LNCaP clone FGC (cell line): ENCODE data around the gene C2CD5.

Source experiments
- DNase-seq: peaks from one replicate; pipeline ENCODE4 v3.0.0-alpha.2; 2011; ENCODE audit warnings: low read depth
- H3K4me3 ChIP-seq: 2 replicates; pipeline ENCODE4 v1.5.1; 2011; ENCODE audit warnings: mild to moderate bottlenecking, low read depth, low read length, control low read depth
- TF ChIP-seq, protein P1 (sequence below): IDR thresholded peaks from 2 replicates; pipeline ENCODE4 v1.5.1; 2012; ENCODE audit warnings: mild to moderate bottlenecking; ENCODE audit not compliant: control insufficient read depth, insufficient read depth; ENCODE audit errors: extremely low read depth

The C2CD5 gene

DNA sequence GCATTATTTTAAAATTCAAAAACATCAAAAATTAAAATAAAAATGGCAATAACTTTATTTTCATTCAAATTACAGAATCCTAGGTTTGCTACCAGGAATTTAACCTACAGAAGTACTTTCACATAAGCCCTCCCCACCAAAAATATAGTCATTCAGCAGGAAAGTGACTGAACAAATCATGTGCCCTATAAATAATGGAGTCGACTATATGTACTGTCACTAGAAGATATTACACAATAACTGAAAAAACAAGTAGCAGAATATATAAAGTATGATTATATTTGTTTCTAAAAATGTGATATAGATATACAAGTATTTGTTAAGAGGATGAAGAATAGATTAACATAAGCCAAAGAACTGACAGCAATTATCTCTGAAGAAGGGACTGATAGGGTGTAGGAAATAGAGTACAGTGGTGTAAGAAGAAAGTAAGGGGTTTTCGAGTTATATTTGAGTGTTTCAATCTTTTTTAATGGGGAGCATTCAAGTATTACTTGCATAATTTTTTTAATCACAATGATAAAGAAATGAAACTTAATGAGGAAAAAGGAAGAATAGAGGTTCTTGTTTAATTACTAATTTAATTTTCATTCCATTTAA, 7.9 kb downstream of the C2CD5 start:
- TF ChIP-seq, protein P1, sequence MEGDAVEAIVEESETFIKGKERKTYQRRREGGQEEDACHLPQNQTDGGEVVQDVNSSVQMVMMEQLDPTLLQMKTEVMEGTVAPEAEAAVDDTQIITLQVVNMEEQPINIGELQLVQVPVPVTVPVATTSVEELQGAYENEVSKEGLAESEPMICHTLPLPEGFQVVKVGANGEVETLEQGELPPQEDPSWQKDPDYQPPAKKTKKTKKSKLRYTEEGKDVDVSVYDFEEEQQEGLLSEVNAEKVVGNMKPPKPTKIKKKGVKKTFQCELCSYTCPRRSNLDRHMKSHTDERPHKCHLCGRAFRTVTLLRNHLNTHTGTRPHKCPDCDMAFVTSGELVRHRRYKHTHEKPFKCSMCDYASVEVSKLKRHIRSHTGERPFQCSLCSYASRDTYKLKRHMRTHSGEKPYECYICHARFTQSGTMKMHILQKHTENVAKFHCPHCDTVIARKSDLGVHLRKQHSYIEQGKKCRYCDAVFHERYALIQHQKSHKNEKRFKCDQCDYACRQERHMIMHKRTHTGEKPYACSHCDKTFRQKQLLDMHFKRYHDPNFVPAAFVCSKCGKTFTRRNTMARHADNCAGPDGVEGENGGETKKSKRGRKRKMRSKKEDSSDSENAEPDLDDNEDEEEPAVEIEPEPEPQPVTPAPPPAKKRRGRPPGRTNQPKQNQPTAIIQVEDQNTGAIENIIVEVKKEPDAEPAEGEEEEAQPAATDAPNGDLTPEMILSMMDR, result no peak
- DNase-seq, result no peak
- no peak overlapping the region for H3K4me3 ChIP-seq

DNA sequence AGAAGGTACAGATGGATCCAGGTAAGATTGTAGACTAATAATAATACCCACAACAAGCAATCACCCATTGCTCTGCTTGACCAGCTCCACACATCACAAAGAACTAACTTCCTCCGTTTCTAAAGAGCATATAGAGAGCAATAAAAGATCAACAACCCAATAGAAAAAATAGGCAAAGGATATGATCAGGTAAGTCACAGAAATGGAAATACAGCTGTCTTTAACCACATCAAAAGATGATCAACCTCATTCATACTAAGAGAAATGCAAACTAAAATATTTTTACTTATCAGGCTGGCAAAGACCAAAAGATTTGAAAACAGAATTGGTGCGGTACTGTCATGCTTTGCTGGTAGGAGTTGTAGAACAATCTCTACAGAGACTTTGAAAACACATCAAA, 8.9 kb downstream of the C2CD5 start:
- no peak for DNase-seq
- TF ChIP-seq, protein P1, result no peak
- H3K4me3 ChIP-seq, result no peak overlapping the region

DNA sequence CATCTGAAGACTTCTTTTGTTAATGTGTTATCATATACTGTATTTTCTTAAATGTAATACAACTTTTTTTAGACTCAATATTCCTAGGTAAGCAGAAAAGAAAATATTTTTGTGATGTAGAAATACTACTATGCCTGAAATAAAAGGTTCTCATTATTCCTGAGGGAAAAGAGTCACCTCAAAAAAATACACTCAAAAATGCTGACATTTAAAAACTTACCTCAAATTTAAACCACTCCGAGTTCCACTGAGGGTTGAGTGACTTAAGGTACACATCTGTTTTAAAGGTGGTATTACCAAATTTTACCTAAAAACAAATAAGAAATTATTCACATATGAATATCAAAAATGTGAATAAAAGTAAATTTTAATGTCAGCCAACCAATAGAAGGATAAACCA, 9.3 kb downstream of the C2CD5 start:
- no peak for DNase-seq
- H3K4me3 ChIP-seq, result no peak overlapping the region
- TF ChIP-seq, protein P1, result no peak

DNA sequence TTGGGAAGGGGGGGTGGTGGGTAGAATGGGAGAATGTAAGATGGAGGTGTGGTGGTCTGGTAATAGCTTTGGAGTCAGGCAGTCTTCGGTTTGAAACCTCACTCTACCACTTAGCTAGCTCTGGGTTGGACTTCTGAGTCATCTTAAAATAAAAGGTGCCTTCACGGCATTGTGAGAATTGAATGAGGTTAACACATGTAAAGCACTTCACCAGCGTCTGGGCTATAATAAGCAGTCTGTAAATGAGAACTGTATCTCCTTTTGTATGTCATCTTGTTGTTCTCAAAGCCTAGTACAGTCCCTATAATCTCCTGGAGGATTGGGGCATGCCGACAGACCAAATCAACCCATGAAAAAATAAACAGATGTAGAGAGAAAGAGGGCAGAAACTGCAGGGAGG, 11.2 kb downstream of the C2CD5 start:
- DNase-seq, result no peak
- no peak overlapping the region for H3K4me3 ChIP-seq
- TF ChIP-seq, protein P1, result no peak

DNA sequence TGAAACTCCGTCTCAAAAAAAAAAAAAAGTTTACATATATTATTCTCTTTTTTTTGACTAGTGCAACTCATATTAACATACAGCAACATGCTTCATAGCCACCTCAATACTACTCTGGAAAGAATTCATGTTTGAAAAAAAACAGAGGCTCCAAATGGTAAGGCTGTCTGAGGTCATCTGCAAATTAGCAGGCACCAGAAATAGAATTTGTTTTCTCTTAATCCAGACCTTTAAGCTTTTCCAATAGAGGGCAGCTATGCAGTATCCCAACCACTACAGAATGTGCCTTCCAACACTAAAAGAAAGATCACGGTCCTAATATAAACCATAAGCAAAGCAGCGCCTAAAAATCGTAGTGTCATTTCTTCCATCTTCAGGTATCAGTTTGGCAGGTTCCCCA, 12.0 kb downstream of the C2CD5 start:
- no peak overlapping the region for H3K4me3 ChIP-seq
- no peak for DNase-seq

DNA sequence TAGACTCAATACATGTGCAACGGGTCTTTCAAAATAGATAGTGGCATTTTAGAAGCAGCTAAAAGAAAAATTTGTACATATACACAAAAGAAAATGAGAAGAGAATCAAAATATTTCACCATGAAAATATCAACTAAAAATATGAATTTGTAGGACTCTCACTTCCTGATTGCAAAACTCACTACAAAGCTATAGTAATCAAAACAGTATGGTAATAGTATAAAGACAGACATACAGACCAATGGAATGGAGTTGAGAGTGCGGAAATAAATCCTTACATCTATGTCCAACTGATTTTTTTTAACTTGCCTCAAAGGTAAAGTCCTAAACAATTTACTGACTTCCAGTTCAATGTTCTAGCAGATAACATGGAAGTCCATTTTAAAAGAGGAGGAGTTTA, 13.1 kb downstream of the C2CD5 start:
- TF ChIP-seq, protein P1, result no peak
- no peak overlapping the region for H3K4me3 ChIP-seq
- no peak for DNase-seq

More for the DNA sequence above, 12.0 kb downstream of the C2CD5 start:
- TF ChIP-seq, protein P1, result no peak
